Loucy (cell line): Measurements from ENCODE around the gene JPH2.

Experiments used
- EZH2phosphoT487 ChIP-seq: fragments of 200-600 bp; IDR thresholded peaks from 2 replicates; pipeline ENCODE4 v1.6.1; 2018; ENCODE audit warnings: antibody characterized with exemption, mild to moderate bottlenecking, moderate library complexity, borderline replicate concordance
- TF ChIP-seq, protein P1 (sequence below): fragments of 200-600 bp; sonication (generic); conservative IDR thresholded peaks from 2 replicates; pipeline ENCODE4 v1.5.1; 2014; ENCODE audit warnings: mild to moderate bottlenecking, antibody characterized with exemption, low read length

DNA sequence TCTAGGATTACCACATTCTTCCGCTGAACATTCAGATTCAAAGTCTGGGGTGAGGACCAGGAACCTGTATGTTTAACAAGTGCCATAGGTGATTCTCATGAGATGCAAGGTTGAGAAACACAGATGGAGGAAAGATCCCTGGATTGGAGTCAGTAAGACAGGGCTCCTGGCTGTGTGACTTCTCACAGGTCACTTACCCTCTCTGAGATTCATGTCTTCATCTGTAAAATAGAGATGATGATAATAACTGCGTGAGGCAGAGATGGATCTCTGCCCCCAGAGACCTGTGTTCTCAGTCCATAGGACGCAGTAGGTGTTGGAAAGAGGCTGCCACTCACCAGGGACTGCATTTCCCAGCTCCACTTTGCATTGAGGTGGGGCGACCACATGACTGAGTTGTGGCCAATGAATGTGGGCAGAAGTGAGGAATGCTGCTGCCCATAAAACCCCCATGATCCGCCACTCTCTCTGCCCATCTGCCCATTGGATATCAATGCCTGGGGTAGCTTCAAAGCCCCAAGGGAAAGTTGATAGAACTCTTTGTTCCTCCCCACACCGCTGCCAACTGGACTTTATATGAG is 46.5 kb upstream of the JPH2 start:
- TF ChIP-seq, protein P1, sequence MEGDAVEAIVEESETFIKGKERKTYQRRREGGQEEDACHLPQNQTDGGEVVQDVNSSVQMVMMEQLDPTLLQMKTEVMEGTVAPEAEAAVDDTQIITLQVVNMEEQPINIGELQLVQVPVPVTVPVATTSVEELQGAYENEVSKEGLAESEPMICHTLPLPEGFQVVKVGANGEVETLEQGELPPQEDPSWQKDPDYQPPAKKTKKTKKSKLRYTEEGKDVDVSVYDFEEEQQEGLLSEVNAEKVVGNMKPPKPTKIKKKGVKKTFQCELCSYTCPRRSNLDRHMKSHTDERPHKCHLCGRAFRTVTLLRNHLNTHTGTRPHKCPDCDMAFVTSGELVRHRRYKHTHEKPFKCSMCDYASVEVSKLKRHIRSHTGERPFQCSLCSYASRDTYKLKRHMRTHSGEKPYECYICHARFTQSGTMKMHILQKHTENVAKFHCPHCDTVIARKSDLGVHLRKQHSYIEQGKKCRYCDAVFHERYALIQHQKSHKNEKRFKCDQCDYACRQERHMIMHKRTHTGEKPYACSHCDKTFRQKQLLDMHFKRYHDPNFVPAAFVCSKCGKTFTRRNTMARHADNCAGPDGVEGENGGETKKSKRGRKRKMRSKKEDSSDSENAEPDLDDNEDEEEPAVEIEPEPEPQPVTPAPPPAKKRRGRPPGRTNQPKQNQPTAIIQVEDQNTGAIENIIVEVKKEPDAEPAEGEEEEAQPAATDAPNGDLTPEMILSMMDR = no peak
- TF ChIP-seq EZH2phosphoT487 = no peak
